Fibroblast of peridontal ligament (primary cell): Measurements from ENCODE around the gene TMEM225B.
"Not testable (repeated sequence)": the region's sequence is repeated elsewhere in the genome, so short reads cannot be mapped to it uniquely, and the experiment has no call there.

Source experiments
- DNase-seq: peaks from one replicate; pipeline ENCODE4 v3.0.0-alpha.2; 2010; ENCODE audit errors: extremely low read depth

The TMEM225B gene

DNA sequence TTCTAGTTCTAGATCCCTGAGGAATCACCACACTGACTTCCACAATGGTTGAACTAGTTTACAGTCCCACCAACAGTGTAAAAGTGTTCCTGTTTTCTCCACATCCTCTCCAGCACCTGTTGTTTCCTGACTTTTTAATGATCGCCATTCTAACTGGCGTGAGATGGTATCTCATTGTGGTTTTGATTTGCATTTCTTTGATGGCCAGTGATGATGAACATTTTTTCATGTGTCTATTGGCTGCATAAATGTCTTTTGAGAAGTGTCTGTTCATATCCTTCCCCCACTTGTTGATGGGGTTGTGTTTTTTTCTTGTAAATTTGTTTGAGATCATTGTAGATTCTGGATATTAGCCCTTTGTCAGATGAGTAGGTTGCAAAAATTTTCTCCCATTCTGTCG is 56.6 kb downstream of the TMEM225B start:
- not testable (repeated sequence) for DNase-seq

DNA sequence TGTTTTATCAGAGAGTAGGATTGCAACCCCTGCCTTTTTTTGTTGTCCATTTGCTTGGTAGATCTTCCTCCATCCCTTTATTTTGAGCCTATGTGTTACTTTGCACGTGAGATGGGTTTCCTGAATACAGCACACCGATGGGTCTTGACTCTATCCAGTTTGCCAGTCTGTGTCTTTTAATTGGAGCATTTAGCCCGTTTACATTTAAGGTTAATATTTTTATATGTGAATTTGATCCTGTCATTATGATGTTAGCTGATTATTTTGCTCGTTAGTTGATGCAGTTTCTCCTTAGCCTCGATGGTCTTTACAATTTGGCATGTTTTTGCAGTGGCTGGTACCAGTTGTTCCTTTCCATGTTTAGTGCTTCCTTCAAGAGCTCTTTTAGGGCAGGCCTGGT is 59.8 kb downstream of the TMEM225B start:
- DNase-seq: not testable (repeated sequence)
